ENCODE data around the gene UBE2I. TPM values are rescaled to one million over a fixed set of nuclear protein-coding genes. Genes with fewer than 3 reads are reported as not detected.

The UBE2I gene
- total RNA-seq, 2 experiments from 2014 or later = 245 to 254 TPM

DNA sequence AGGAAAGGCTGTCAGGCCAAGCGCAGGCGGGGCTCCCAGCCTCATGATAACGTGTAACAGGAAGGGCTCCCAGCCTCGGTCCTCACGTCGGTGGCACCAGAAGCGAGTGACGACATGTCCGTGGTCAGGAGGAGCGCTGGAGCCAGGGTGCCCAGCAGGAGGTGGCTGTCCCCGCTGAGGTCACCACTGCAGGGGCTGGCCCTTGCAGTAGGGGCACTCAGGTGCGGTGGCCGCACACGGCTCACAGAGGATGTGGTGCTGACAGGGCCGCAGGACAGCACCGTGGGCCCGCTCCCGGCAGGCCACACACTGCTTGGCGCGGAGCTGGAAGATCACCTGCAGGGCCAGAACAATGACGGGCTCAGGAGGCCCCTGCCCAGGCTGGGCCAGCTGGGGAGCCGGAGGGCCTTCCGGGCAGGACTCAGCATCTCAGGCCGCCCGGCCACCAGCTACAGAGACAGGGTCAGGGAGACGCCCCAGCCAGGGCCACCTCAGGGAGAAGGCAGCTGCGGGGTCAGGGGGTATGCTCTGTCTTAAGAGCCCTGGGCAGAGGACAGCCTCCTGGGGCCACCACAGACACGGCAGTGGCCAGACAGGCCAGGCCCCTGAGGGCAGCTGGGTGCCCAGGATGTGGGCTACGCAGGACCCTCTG, 56.8 kb downstream of the UBE2I start:
- Mint-ChIP-seq H3K27ac (no peak overlapping the region), H3K9me3 (no peaks in the 10 kb centered on the region), H3K36me3 (ENCODE audit: low read depth) (peaks cover 12% of the 10 kb centered on the region), H3K27me3 (no peaks in the 10 kb centered on the region), H3K4me1 (ENCODE audit: low read depth) (peaks cover 2% of the 10 kb centered on the region), H3K4me3 (no peak overlapping the region)
- ChIA-PET CTCF (interaction anchor here (1.2 to 4.2 kb wide), 4 partner anchors 9 to 46 kb away, joined by 3 to 36 read pairs (median 10); no protein-coding TSS in a partner anchor), POLR2A (interaction anchor here (3.7 kb wide), 1 partner anchor 12 kb away, joined by 17 read pairs; no protein-coding TSS in a partner anchor)
- ATAC-seq = no peak
- intact Hi-C loops (cut with micrococcal nuclease) = no loop called here
- TF ChIP-seq CTCF (IDR thresholded peaks at IDR 0.05) = no peak
- DNase-seq = no peak

- CTCF ChIA-PET = no interaction called here
- POLR2A ChIA-PET = interaction anchor here (3.7 kb wide), 1 partner anchor 12 kb away, joined by 17 read pairs; no protein-coding TSS in a partner anchor
- peaks cover 12% of the 10 kb centered on the region for H3K36me3 Mint-ChIP-seq (ENCODE audit: low read depth)
Observed at GRCh38 chr16:1366712-1367299, 57.4 kb downstream of the UBE2I start.

GRCh38 chr16:1367486-1368174, 58.2 kb downstream of the UBE2I start:
- DNase-seq = no peak

More at GRCh38 chr16:1366712-1367299, 57.4 kb downstream of the UBE2I start:
- Mint-ChIP-seq H3K27ac (no peak overlapping the region), H3K4me3 (no peak overlapping the region), H3K27me3 (no peaks in the 10 kb centered on the region), H3K9me3 (no peaks in the 10 kb centered on the region), H3K4me1 (ENCODE audit: low read depth) (peaks cover 2% of the 10 kb centered on the region)
- DNase-seq (no peak), ATAC-seq (no peak)
- intact Hi-C loops (cut with micrococcal nuclease) = no loop called here
- no peak for TF ChIP-seq CTCF (IDR thresholded peaks at IDR 0.05)

DNA sequence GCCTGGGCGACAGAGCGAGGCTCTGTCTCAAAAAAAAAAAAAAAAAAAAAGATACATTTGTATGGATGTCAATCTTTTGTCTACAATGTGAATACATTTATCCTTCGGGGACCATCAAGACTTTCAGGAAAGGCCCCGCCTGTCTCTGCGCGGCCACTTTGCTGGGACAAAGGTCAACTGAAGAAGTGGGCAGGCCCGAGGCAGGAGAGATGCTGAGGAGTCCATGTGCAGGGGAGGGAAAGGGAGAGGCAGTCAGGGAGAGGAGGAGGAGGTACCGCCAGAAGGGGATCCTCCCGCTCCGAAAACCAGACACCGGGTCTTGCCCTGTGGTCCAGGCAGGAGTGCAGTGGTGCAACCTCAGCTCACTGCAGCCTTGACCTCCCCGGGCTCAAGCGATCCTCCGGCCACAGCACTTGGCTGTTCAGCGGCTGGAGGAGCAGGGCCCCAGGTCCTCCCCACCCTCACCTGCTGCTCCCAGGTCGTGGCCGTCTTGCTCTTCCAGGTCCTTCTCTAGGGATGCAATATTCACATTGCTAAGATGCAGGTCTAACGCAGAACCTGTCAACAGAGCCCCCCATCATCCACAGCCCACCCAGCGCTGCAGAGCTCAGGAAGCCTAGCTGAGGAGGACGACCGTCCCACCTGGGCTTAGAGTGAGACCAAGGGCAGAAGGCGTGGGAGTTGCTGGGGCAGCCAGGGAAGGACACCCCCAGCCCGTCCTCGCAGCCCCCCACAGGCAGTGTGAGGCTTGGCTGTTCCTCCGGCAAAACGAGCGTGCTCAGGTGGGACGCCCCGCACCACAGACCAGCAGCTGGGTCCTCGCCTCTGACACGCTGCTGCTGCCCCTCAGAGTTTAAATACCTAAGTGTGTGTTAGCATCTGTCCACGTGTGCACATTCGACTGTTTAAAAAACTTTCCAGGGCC, 61.9 kb downstream of the UBE2I start:
- CTCF ChIA-PET = interaction anchor here (1.3 kb wide), 1 partner anchor 17 kb away, joined by 3 read pairs; no protein-coding TSS in a partner anchor
- H3K27me3 Mint-ChIP-seq = no peaks in the 10 kb centered on the region
- POLR2A ChIA-PET = no interaction called here
- no peaks in the 10 kb centered on the region for H3K9me3 Mint-ChIP-seq
- ATAC-seq (no peak), DNase-seq (no peak)
- TF ChIP-seq CTCF (IDR thresholded peaks at IDR 0.05) = no peak
- intact Hi-C loops (cut with micrococcal nuclease) = no loop called here
- H3K4me1 Mint-ChIP-seq (ENCODE audit: low read depth) = no peaks in the 10 kb centered on the region
- H3K27ac Mint-ChIP-seq = no peak overlapping the region
- no peak overlapping the region for H3K4me3 Mint-ChIP-seq
- peaks cover 5% of the 10 kb centered on the region for H3K36me3 Mint-ChIP-seq (ENCODE audit: low read depth)

More at GRCh38 chr16:1367486-1368174, 58.2 kb downstream of the UBE2I start:
- Mint-ChIP-seq H3K4me1 (ENCODE audit: low read depth) (peaks cover 2% of the 10 kb centered on the region), H3K9me3 (no peaks in the 10 kb centered on the region), H3K27ac (no peak overlapping the region), H3K4me3 (no peak overlapping the region), H3K36me3 (ENCODE audit: low read depth) (peaks cover 12% of the 10 kb centered on the region), H3K27me3 (no peaks in the 10 kb centered on the region)
- no peak for TF ChIP-seq CTCF (IDR thresholded peaks at IDR 0.05)
- CTCF ChIA-PET = no interaction called here
- ATAC-seq = no peak
- POLR2A ChIA-PET = interaction anchor here (0.6 kb wide), 1 partner anchor 48 kb away, joined by 3 read pairs; no protein-coding TSS in a partner anchor
- intact Hi-C loops (cut with micrococcal nuclease) = no loop called here

Data from activated CD8-positive, alpha-beta T cell treated with anti-CD3 and anti-CD28 coated beads for 36 hours (primary cell).